WTC11 (cell line): ENCODE data around the gene PRKAG2. TPM values are rescaled to one million over a fixed set of nuclear protein-coding genes. Genes with fewer than 3 reads are reported as not detected.

ENCODE experiments used
- ATAC-seq: fragments of 200-7000 bp; cut with Tn5 transposase; 2 replicates; pipeline ENCODE4 v1.10.0; 2021; ENCODE audit warnings: mild to moderate bottlenecking, moderate library complexity
- CTCF ChIA-PET: fragments of 300-600 bp; sonication (Branson Sonifier 250); formaldehyde crosslinking; loops from one replicate; lab custom pipeline; 2021; ENCODE audit warnings: antibody characterized with exemption; lab: Charles Lee
- POLR2A ChIA-PET: fragments of 350-600 bp; sonication (Branson Sonifier 250); formaldehyde crosslinking; loops from one replicate; lab custom pipeline; 2021; ENCODE audit warnings: antibody characterized with exemption; lab: Charles Lee
- DNase-seq: peaks from one replicate; pipeline ENCODE4 v3.0.0; 2021; ENCODE audit warnings: low spot score
- H3K27ac Mint-ChIP-seq: 2 replicates; pipeline ENCODE4 v1.8.0; 2021; ENCODE audit warnings: mixed read lengths
- H3K27me3 Mint-ChIP-seq: 2 replicates; pipeline ENCODE4 v1.8.0; 2021; ENCODE audit warnings: low read depth, mild to moderate bottlenecking, moderate library complexity, mixed read lengths
- H3K36me3 Mint-ChIP-seq: 2 replicates; pipeline ENCODE4 v1.8.0; 2021; ENCODE audit warnings: mixed read lengths
- H3K4me1 Mint-ChIP-seq: 2 replicates; pipeline ENCODE4 v1.8.0; 2022; ENCODE audit warnings: mixed read lengths
- H3K4me3 Mint-ChIP-seq: 2 replicates; pipeline ENCODE4 v1.8.0; 2021; ENCODE audit warnings: mild to moderate bottlenecking, moderate library complexity, mixed read lengths
- H3K9me3 Mint-ChIP-seq: 2 replicates; pipeline ENCODE4 v1.8.0; 2021; ENCODE audit warnings: mixed read lengths
- ARID4B ChIP-seq: sonication (generic); formaldehyde crosslinking; IDR thresholded peaks from 2 replicates; pipeline ENCODE4 v1.8.0; 2023; ENCODE audit warnings: missing genetic modification reagents, mild to moderate bottlenecking, borderline replicate concordance
- ATF2 ChIP-seq: sonication (generic); formaldehyde crosslinking; IDR thresholded peaks from 2 replicates; pipeline ENCODE4 v1.8.1; 2022; ENCODE audit warnings: low read depth, missing genetic modification reagents, borderline replicate concordance
- EMX1 ChIP-seq: fragments of 250-450 bp; sonication (Bioruptor Pico); IDR thresholded peaks from 2 replicates; pipeline ENCODE4 v1.8.0; 2021; ENCODE audit warnings: mild to moderate bottlenecking
- FOXP4 ChIP-seq: sonication (generic); formaldehyde crosslinking; IDR thresholded peaks from 2 replicates; pipeline ENCODE4 v1.8.0; 2022; ENCODE audit warnings: mild to moderate bottlenecking, missing genetic modification reagents
- JAZF1 ChIP-seq: fragments of 250-450 bp; sonication (Bioruptor Pico); IDR thresholded peaks from 2 replicates; pipeline ENCODE4 v1.9.0; 2021; ENCODE audit warnings: moderate library complexity, mild to moderate bottlenecking, inconsistent platforms
- KAT7 ChIP-seq: sonication (generic); formaldehyde crosslinking; IDR thresholded peaks from 2 replicates; pipeline ENCODE4 v1.8.1; 2023; ENCODE audit warnings: missing genetic modification reagents, mild to moderate bottlenecking, borderline replicate concordance
- PRRX2 ChIP-seq: fragments of 250-450 bp; sonication (Bioruptor Pico); IDR thresholded peaks from 2 replicates; pipeline ENCODE4 v1.8.0; 2021; ENCODE audit warnings: mild to moderate bottlenecking
- RORB ChIP-seq: fragments of 250-450 bp; sonication (Bioruptor Pico); IDR thresholded peaks from 2 replicates; pipeline ENCODE4 v1.9.0; 2021; ENCODE audit warnings: mild to moderate bottlenecking
- SMAD3 ChIP-seq: sonication (generic); formaldehyde crosslinking; IDR thresholded peaks from 2 replicates; pipeline ENCODE4 v1.8.0; 2022; ENCODE audit warnings: missing genetic modification reagents, mild to moderate bottlenecking, borderline replicate concordance
- SMAD4 ChIP-seq: sonication (generic); formaldehyde crosslinking; IDR thresholded peaks from 2 replicates; pipeline ENCODE4 v1.8.0; 2022; ENCODE audit warnings: mild to moderate bottlenecking, missing genetic modification reagents
- STAT6 ChIP-seq: sonication (generic); formaldehyde crosslinking; conservative IDR thresholded peaks from 2 replicates; pipeline ENCODE4 v1.8.1; 2023; ENCODE audit warnings: mild to moderate bottlenecking, low read depth, missing genetic modification reagents, moderate library complexity
- USF2 ChIP-seq: sonication (generic); formaldehyde crosslinking; IDR thresholded peaks from 2 replicates; pipeline ENCODE4 v1.8.1; 2023; ENCODE audit warnings: mild to moderate bottlenecking, missing genetic modification reagents, moderate library complexity
- ZMAT4 ChIP-seq: fragments of 250-450 bp; sonication (Bioruptor Pico); IDR thresholded peaks from 2 replicates; pipeline ENCODE4 v1.9.0; 2021; ENCODE audit warnings: mild to moderate bottlenecking
- ZNF263 ChIP-seq: sonication (generic); formaldehyde crosslinking; IDR thresholded peaks from 2 replicates; pipeline ENCODE4 v1.8.1; 2022; ENCODE audit warnings: low read depth, mild to moderate bottlenecking, moderate library complexity, missing genetic modification reagents
- ZNF317 ChIP-seq: sonication (generic); formaldehyde crosslinking; IDR thresholded peaks from 2 replicates; pipeline ENCODE4 v1.8.1; 2023; ENCODE audit warnings: low read depth, mild to moderate bottlenecking, moderate library complexity, missing genetic modification reagents, borderline replicate concordance
- ZNF532 ChIP-seq: fragments of 250-450 bp; sonication (Bioruptor Pico); IDR thresholded peaks from 2 replicates; pipeline ENCODE4 v1.9.0; 2021; ENCODE audit warnings: mild to moderate bottlenecking, borderline replicate concordance
- ZNF671 ChIP-seq: fragments of 250-450 bp; sonication (Bioruptor Pico); IDR thresholded peaks from 2 replicates; pipeline ENCODE4 v1.8.0; 2021; ENCODE audit warnings: mild to moderate bottlenecking
- total RNA-seq: library from RNA; stranded (reverse); gene quantifications from 3 replicates; pipeline ENCODE4 v1.2.3, GENCODE V29; 2021

Gene PRKAG2
- total RNA-seq, 1 experiment from 2014 or later: 20.3 TPM

GRCh38 chr7:151793531-151793951 lies 83.4 kb downstream of the PRKAG2 start:
- Mint-ChIP-seq H3K4me1 (peaks cover 25% of the 10 kb centered on the region), H3K9me3 (no peaks in the 10 kb centered on the region)
- POLR2A ChIA-PET: no interaction called here
- peak; percentile 10 for DNase-seq
- no peak for TF ChIP-seq JAZF1 (CRISPR knock-in tag)
- no peak for TF ChIP-seq ZMAT4 (CRISPR knock-in tag)
- TF ChIP-seq SMAD3: no peak
- TF ChIP-seq RORB (CRISPR knock-in tag): no peak
- TF ChIP-seq ARID4B (CRISPR knock-in tag): no peak
- TF ChIP-seq KAT7 (CRISPR knock-in tag): no peak
- no peak for TF ChIP-seq ZNF671 (CRISPR knock-in tag)
- no peak for TF ChIP-seq ATF2 (CRISPR knock-in tag)
- TF ChIP-seq ZNF532 (CRISPR knock-in tag): no peak
- TF ChIP-seq EMX1 (CRISPR knock-in tag): no peak
- TF ChIP-seq STAT6 (CRISPR knock-in tag): no peak
- no peak for TF ChIP-seq FOXP4 (CRISPR knock-in tag)
- TF ChIP-seq ZNF317: no peak
- no peak for TF ChIP-seq PRRX2 (CRISPR knock-in tag)
- no peak for TF ChIP-seq SMAD4 (CRISPR knock-in tag)
- no peak for TF ChIP-seq ZNF263 (CRISPR knock-in tag)
- TF ChIP-seq USF2 (CRISPR knock-in tag): no peak
- TF ChIP-seq, all 79 proteins: peak for 0
- ATAC-seq: no peak
- Mint-ChIP-seq H3K27ac (no peak overlapping the region), H3K27me3 (no peaks in the 10 kb centered on the region), H3K4me3 (no peak overlapping the region), H3K36me3 (no peaks in the 10 kb centered on the region)
- CTCF ChIA-PET: interaction anchor here (1.2 to 7.9 kb wide), 3 partner anchors 10 to 57 kb away, joined by 3 to 70 read pairs (median 4); no protein-coding TSS in a partner anchor
